GM21528 (cell line): Measurements from ENCODE around the gene CAMK4.
"Not testable (repeated sequence)": the region's sequence is repeated elsewhere in the genome, so short reads cannot be mapped to it uniquely, and the experiment has no call there.

Experiments
- ATAC-seq: cut with Tn5 transposase; IDR thresholded peaks from one replicate; pipeline ENCODE4 v1.9.1; 2021; ENCODE audit warnings: mild to moderate bottlenecking, moderate library complexity; ENCODE audit not compliant: unreplicated experiment, low FRiP score

CAMK4 gene

DNA sequence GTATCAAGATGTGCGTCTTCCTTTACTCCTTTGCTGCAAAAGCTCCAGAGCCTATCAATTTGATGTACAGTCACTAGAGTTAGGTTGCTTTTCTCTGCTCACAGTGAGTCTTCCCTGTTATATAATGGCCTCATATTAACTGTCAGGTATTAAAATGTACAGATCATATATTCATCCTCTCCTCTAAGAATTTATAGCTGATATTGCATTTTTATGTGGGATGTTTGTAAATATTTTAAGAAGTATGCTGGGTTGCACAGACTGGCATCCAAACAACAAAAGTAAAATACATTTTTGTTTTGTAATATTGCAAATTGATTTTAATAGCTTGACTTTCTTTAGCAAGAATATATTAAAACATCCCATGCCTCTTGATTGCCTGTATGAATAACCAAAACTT, 148.6 kb downstream of the CAMK4 start:
- ATAC-seq = no peak

DNA sequence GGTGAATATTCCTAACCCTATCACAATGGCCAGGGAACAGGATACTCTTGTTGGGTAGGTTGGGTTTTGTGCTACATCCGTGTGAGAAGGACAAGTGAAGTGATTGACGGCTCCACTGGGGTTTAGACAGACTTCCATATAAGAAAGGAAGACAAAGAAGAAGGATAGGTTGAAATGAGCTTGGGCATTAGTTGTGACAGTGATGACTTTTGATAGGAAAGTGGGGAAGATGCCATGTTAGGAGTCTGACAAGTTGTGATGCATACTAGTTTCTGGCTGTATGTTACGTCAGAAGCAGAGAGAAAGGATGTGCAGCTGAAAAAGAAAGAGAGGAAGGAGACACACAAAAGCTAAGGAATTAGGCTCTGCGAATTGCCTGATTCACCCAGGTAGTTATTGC, 150.2 kb downstream of the CAMK4 start:
- ATAC-seq = no peak

DNA sequence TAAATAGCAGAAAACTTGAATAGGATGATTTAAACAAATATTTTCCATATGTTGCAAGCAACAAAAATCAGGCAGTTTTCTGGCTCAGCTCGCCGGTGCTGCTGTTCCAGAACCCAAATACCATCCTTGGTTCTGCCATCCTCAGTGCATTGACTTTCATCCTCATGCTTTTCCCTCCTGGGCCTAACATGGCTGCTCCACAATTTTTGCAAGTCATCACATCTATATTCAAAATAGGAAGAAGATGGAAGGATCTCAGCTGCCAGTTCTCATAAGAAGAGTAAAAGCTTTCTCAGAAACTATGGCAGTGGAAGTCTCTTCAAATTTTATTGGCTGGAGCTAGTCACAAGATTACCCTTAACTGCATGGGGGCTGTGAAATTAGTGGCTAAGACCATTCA, 151.5 kb downstream of the CAMK4 start:
- ATAC-seq = no peak

DNA sequence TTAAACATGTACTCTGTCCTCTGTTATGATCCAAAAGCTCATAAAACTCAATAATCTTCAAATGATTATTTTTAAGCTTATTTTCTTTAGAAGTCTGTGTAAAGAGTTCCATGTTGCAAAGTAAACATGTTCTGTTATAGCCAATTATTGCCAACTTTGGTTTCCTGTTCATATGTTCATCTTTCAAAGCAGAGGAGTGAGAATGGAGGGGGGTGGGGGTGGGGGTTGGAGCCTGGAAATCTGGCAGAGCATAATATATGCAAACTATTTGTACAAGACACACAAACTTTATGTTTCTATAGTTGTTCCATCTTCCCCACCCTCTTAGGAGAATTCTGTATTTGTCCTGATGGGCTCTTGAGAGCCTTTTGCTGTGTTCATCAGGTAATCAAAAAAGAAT, 153.1 kb downstream of the CAMK4 start:
- no peak for ATAC-seq

DNA sequence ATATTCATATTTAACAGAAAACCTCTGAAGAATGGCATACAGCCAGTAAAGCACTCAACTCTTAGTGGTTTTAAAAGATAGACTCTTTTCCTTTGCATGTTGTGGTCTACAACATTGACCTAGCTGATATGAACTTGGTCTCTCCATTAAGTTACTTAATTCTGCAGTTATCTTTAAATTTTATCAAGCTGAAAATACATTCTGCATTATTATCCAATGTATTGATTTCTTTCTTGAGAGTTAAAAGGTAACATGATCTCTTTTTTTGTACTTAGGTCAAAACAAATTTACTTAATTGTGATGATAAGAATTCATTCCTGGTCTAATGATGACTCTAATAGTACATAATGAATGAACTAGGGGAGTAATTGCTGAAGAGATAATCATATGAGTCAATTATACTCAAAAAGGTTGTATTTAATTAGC, 155.2 kb downstream of the CAMK4 start:
- no peak for ATAC-seq

DNA sequence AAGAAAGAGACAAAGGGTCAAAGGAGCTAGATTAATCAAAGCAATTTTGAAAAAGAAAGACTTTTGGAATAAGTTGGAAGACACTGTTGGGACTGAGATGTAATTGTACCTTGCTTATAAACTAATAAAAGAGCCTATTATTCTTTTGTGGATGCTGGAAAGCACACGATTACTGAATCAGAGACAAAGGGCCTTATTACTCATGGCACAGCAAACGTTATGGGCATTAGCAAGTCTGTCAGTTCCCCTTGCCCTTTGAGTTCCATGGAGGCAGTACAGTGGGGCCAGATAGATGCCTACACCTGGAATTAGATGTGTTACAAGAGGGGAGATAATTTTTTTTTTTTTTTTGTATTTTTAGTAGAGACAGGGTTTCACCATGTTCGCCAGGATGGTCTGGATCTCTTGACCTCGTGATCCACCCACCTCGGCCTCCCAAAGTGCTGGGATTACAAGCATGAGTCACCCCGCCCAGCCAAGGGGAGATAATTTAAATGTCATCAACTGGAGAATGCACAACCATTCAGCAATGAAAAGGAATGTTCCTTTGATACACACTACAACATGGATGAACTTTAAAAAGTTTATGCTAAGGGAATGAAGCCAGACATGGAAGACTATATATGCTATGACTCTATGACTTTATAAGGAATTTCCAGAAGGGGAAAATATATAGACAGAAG, 159.2 kb downstream of the CAMK4 start:
- no peak for ATAC-seq

DNA sequence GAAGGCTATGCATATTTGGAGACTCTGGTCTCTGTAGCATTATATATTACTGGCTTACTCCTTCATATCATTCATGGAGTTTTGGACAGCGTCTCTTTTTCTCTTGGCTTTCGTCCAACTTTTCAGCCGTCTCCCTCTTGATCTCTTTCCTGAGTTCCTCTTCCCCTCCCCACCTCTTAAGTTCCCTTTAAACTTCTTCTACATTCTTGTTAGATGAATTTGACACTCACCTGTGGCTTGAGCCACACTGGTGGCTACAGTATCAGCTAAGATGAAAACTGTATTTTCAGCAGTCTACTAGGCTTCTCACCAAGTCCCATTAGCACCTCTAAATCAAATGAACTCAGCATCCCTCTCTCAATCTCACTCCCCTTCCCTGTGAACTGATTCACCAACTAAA, 160.0 kb downstream of the CAMK4 start:
- ATAC-seq = no peak

DNA sequence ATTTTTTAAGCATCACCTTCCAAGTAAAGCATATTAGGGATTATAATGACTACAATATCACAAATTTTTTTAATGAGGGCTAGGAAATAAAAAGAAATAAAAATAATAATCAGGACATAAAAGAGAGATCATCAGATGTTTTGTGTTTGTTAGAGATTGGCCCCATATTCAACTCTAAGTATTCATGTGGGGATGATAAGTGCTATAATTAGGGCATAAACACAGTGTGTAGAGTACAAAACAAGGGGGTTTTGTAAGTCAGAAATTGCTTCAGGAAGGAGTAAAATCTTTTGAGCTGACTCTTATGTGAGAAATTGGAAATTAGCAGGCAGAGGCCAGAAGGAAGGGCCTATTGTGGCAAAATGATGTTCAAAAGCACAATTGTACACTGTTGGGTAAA, 160.9 kb downstream of the CAMK4 start:
- no peak for ATAC-seq

DNA sequence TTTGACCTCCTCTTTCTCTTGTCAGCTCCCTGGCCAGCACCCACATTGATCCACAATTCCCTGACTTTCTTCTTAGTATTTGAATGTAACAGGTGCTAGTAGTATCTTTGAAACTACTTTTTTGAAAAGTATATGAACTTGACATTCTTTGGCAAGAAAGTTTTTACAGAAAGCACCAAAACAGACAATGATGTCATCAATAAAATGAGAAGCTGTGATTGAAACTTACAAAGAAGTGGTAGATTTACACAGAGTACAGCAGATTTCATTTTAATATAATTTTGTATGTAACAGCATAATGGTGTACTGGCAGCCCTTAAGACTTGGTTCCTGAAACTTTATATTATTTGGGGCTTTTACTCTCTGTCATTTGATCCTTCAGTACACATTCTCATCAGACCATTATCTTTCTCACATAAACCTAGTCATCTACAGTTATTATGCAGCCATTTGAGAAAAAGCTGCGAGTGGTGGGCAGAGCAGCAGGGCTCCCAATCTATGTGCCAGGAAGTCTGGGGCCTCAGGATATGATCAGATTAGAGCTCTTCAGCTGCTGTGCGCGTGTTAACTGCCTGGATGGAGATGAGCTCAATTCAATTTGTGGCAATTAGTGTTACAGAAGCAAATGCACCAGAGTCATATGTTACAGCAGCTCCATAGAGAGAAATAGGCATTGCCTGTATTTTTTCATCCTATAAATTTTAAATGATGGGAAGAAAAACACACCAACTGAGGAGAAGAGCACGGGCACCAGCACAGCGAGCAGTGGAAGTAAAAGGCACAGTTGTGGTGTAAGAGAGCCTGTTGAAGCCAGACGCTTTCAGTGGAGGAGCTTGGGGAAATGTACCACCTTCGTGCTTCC, 162.0 kb downstream of the CAMK4 start:
- no peak for ATAC-seq

DNA sequence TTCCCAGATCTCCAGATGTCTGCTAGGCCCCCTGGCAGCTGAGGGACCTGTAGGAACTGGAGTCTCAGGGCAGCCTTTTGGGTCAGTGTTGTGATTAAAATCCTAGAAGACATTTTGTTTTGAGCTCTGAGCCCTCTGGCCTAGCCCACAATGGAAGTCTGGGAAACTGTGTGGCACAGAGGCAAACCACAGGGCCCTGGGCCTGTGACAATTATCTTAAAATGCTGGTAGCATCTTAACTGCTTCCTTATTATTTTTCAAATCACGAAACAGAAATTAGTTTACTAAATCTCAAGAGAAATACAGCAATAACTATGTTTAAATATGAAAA, 162.6 kb downstream of the CAMK4 start:
- no peak for ATAC-seq

DNA sequence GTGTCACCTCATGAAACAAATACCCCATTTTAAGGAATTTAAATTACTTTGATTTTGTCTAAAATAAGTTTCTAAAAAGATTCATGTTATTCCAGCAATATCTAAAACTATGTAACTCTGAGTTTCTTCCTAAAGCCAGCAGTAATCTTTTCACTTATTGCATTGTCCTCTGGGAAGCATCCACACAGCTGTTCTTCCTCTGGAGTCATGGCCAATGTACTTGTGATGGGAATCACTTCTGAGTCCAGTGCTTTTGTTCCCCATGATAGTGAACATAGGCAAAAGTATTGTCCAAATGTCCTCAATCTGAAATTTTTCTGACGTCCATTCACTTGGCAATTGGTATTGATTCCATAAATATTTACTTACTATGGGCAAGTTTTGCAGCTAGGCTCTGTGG, 163.2 kb downstream of the CAMK4 start:
- ATAC-seq = no peak

DNA sequence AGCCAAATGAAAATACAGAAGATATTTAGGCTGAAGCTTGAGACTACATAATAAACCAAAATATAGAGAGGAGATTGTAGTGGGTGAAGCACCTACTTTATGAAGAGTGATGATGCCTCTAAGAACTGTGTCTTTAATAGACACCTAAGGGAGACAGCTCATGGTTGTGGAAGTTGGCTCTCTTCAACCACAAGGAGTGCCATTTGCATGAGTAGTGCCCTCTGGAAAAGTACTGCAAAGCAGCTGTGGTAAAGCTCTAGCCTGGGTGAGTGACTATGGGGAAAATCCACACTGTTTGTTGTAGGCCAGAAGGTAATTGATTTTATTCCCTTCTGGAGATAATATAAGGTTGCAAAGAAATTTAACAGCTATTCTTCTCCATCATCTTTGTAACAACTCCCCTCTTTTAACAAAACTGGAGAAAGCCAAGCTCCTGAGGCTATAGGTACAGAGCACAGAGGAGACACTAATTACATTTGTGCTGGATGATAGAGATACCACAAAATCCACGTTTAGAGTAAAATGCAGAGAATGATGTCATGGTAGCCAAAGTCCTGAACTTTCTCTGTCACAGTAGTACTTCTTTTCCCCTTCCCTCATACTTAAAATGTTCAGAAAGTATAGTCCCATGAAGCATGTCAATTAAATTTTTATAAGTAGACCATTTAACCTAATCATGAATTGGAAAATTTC, 165.4 kb downstream of the CAMK4 start:
- no peak for ATAC-seq

DNA sequence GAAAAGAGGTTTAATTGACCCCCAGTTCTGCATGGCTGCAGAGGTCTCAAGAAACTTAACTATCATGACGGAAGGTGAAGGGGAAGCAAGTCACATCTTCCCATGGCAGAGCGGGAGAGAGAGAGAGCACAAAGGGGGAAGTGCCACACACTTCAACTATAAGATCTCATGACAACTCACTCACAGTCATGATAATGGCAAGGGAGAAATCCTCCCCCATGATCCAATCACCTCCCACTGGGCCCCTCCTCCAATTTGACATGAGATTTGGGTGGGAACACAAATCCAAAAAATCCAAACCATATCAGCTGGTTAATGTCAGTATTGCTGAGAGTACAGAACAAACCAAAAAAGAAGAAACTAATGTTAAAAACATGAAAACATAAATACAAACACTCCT, 168.0 kb downstream of the CAMK4 start:
- no peak for ATAC-seq

DNA sequence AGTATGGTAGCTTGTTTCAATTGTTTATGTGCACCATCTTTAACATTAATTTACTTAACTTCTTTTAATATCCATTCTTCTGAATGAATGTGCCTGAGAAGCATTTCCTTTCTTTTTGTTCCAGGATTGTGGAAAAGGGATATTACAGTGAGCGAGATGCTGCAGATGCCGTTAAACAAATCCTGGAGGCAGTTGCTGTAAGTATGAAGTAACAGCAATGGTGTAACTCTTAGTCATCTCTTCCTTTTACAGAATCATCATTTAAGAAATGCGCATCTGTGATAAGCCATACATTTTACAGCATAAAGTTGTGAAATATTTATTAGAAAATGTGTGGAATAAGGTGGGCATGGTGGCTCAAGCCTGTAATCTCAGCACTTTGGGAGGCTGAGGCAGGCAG, 170.4 kb downstream of the CAMK4 start:
- ATAC-seq = no peak

DNA sequence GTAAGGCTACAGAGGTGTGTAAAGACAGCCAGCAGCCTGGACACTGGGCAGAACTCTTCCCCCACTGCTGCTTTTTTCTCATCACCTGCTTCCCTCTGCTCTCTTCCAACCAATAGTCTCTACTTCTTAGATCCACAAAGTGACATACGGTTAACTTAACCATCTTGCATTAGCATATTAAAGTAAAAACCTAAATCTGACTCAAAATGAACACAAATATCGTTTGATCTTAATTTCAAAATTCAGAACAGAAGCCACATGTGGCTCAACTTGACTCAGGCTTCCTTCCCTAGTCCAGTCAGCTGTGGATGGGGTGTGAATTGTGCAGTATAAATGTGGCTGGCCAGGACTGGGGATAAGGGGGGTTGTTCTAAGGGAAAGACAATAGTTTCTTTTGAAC, 173.8 kb downstream of the CAMK4 start:
- no peak for ATAC-seq

DNA sequence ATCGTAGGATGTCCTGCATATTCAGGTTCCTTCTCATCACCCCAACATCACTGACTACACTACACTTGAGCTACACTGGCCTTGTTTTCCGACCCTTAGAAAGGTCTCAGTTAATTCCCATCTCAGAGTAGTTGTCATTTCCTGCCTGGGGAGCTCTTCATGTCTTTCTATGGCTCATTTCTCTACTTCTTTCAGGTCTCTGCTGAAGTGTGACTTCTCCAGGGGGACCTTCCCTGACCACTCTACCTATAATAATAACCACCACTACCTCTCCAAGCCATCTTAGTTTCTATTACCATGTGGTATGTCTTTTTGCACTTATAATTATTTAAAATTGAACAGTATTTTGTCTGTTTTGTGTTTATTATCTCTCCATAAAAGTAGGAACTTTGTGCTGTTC, 174.9 kb downstream of the CAMK4 start:
- ATAC-seq = no peak

DNA sequence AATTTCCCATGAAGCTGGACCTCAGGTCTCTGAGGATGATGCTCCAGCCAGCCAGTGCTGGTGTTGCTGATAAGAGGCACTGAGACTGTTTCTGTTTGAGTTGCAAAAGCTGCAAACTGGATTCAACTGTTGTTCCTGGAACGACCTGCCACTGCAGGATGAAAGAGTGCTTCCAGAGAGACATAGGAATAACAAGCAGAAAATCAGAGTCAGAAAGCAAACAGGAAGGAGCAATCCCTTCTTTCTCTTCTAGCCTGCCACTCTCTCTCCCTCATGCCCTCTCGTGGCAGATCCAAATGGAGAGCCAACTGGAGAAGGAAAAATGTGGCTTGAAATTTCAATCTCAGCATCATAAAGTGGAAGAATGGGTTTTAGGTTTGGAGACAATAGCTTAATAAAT, 177.7 kb downstream of the CAMK4 start:
- no peak for ATAC-seq

DNA sequence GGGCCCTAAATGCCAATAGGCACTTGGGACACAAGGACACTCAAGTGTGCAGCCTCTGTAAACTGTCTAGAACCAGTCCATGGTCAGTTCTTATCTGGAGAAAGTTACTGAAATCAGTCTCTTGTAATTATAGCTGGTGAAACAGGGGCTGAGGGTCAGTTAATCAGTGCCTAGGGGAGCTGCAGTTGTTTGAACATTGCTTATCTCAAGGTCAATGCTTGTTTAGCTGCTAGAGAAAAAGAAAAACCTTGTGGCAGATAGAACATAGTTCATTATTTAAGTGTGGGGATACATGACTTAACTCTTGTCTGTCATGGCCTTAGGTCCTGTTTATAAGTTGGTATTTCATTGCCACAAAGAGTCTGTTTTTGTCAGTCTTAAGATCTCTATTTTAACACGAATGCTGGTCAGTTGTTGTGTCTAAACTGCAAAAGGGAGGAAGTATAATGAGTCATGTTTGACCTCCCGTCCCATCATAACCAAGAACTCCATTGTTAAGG, 180.1 kb downstream of the CAMK4 start:
- no peak for ATAC-seq

DNA sequence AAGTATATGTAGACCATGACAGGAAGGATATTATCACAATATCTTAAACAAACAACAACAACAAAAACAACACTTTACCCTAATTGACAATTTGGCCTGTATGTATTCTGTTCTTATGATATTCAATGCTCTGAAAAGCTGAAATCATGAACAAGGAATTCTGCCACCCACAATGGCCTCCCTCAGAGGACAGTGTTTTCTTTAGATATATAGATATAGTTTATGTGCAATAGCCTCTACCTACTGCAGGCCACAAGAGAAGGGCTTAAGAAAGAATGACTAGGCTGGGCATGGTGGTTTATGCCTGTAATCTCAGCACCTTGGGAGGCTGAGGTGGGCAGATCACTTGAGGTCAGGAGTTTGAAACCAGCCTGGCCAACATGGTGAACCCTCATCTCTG, 183.4 kb downstream of the CAMK4 start:
- ATAC-seq = no peak

DNA sequence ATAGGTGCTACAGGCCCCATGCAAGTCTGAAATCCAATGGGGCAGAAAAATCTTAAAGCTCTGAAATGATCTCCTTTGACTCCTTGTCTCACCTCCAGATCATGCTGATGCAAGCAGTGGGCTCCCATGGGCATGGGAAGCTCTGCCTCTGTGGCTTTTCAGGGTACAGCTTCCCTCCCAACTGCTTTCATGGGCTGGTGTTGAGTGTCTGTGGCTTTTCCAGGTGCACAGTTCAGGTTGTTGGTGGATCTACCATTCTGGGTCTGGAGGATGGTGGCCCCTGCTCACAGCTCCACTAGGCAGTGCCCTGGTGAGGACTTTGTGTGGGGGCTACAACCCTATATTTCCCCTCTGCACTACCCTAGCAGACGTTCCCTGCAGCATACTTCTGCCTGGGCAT, 184.6 kb downstream of the CAMK4 start:
- ATAC-seq = no peak

DNA sequence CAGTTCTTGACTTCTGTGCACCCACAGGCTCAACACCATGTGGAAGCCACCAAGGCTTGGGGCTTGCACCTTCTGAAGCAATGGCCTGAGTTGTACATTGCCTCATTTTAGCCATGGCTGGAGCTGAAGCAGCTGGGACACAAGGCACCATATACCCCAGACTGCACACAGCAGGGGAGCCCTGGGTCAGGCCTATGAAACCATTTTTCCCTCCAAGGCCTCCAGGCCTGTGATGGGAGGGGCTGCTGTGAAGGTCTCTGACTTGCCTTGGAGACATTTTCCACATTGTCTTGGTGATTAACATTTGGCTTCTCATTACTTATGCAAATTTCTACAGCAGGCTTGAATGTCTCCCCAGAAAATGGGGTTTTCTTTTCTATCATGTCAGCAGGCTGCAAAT, 185.1 kb downstream of the CAMK4 start:
- not testable (repeated sequence) for ATAC-seq
